Left cardiac atrium (tissue), 4 donors: ENCODE measurements around the gene PAM. TPM values are rescaled to one million over a fixed set of nuclear protein-coding genes. Genes with fewer than 3 reads are reported as not detected.
A peak's percentile ranks its signal among the peaks of the same experiment; 100 is the strongest.

ENCODE experiments used
- ATAC-seq, 2 donors: fragments of 200-7000 bp; cut with Tn5 transposase; one replicate each; pipeline ENCODE4 v1.9.1; 2020; ENCODE audit warnings: mild to moderate bottlenecking in 2 of 2, moderate library complexity in 2 of 2
- DNase-seq: peaks from one replicate; pipeline ENCODE4 v3.0.0-alpha.2; 2020
- intact Hi-C, 2 donors: fragments of 100-400 bp; cut with DNase I; formaldehyde crosslinking; loops; one replicate each; pipeline versions ENCODE4 v1.14.1 to v1.15.1; 2022 to 2023
- total RNA-seq, 2 donors: library from RNA; stranded (reverse); fragmentation: NEBNext Ultra II Directional; extraction: Animal tissue kit (Norgen Biotek cat#: 25700); gene quantifications; one replicate each; pipeline ENCODE4 v1.2.1, GENCODE V29; 2021
- donor health status: DM: no; HTN: yes; CAD: no.
- donor health status: DM: no; HTN: yes; CAD: no; lungs with severe emphysema.
- donor health status: DM: yes; HTN: yes; CAD: no.
- donor health status: Dilated cardiomyopathy.

Gene PAM
- total RNA-seq, 2 donors from 2014 or later, result 2,389 to 3,652 TPM

DNA sequence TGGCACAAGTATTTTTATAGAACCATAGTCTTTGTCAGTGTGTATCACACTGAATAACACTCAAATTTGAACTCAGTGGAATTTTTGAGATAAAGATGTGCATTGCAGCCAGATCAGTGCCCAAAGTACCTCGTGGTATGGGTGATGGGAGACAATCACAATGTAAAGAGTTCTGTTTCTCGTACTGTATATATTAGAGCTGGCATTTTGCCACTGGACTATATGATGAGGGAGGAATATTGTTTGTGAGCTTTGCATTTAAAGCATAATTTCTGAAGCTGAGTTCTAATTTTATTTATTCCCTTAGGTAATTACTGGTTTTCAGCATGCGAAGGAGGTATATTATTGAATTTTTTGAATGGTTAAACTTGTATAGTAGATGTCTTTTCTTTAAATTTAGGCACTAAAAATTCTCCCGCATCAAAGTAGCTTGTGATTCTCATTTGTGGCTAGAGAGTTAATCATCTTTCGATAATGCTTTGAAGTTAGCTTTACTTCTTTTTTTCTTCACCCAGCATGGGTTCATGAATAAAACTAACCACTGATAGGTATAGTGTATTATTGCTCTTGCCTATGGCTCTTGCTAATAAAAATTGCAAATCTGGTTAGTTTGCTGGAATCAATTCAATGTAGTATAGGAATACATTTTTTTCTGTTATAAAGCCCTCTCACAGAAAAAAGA lies 43.1 kb downstream of the PAM start:
- ATAC-seq (no peak), DNase-seq (no peak)
- intact Hi-C loops, result loop anchor here in 1 of 2 donors (5.0 kb wide), 1 partner anchor 69 kb away; no protein-coding TSS in a partner anchor

DNA sequence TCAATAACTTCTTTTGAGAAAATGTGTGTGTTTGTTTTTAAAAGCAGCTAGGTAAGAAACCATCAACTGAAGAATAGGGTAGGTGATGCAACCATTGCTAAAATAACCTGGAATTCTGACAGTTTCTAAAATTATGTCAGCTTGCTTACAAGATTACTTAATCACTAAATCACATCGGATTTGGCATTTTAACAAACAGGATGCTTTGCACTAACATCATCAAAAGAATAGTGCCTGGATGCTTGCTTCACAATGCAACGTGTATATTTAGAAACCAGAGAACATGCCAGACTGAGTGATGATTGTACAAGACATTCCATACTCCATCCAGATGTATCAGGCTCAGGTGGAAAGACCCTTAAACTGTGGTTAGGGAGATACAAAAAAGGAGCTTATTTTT lies 43.9 kb downstream of the PAM start:
- ATAC-seq (peak in 1 of 2 donors; percentile 40), DNase-seq (no peak)
- intact Hi-C loops, result loop anchor here in 1 of 2 donors (5.0 kb wide), 1 partner anchor 68 kb away; no protein-coding TSS in a partner anchor

DNA sequence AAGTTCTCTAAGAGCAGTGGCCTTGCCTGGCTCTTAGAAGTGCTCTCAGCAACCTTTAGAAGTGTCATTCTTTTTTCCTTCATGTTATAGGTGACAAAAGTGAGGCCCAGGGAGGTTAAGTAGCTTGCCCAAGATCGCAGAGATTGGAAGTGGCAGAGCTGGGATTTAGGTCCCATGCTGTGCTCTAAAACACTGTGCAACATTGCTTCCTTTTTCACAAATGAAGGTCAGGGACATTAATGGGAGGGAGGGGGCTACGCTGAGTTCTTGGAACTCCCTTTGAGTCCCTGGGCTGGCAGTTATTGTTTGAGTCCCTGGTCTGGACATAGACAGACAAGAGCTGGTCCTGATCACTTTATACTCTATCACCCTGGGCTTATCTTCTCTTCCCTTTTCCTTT lies 45.3 kb downstream of the PAM start:
- intact Hi-C loops, result no loop called here
- DNase-seq (no peak), ATAC-seq (no peak)

DNA sequence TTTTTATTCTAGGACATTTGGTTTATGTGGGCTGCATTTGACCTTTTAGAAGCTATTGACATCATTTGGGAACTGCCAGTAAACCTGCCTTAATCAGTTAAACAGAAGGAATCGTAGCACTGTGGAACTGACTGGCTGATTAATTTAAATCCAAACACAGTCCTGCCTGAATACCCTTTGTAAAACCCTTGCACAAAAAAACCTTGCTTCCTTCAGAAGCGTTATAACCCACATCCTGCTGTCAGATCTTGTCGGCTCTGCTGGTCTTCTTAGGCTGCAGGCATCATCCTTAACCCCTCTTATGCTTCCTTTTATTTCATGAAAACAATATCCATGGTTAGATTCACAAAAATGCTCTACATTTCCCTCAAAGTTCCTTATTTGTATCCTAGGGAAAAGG lies 46.3 kb downstream of the PAM start:
- ATAC-seq (no peak), DNase-seq (no peak)
- intact Hi-C loops, result no loop called here

DNA sequence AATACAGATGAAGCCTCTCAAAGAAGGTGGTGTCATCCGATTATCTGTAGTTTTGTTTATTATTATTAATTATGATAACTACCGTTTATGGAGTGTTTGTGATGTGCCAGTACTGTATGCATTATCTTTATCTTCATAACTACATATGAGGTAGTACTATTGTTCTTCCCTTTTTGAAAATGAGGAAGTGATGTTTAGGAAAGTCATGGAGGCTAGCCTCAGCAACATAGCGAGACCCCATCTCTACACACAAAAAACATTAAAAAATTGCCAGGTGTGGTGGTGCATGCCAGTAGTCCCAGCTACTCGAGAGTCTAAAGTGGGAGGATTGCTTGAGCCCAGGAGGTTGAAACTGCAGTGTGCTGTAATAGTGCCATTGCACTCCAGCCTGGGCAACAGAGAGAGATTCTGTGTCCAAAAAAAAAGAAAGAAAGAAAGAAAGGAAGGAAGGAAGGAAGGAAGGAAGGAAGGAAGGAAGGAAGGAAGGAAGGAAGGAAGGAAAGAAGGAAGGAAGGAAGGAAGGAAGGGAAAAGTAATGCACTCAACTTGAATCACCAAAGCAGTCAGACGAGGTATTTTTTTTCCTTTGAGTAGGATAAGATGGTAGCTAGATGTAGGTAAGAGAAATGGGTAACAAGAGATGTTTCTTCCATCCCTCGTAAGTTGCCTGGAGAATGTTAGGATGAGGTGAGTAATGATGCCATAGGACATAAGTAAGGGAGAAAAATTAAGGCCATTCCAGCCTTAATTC lies 47.8 kb downstream of the PAM start:
- no peak for ATAC-seq
- intact Hi-C loops, result no loop called here

DNA sequence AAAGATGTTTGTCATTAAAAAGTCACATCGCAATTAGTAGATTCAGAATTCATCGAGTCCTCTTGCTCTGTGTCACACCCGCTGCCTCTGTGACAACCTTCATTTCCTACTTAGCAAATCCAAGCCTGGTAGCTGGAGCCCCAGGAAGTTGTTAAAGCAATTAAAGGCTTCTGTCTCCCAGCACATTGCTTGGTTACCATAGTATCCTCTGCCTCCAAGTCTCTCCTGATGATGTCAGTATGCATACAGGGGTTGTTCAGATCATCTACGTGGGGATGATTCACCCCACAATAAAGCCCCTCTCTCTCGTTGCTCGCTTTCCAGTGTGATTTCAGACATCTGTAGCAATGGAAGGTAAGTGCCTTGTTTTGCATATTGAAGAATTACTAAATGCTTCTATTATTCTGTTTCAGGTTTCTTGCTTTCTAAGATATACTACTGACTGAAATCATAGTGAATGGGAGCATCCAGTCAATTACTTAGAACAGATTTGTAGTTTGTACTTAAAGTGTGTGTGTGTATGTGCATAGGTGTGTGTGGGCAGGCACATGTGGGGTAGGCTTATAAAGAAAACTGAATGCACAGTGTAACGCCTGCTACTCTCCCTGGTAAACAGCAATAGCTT lies 52.9 kb downstream of the PAM start:
- intact Hi-C loops, result no loop called here
- DNase-seq (no peak), ATAC-seq (peak in 1 of 2 donors; percentile 34)

More for the DNA sequence above, 47.8 kb downstream of the PAM start:
- no peak for DNase-seq

DNA sequence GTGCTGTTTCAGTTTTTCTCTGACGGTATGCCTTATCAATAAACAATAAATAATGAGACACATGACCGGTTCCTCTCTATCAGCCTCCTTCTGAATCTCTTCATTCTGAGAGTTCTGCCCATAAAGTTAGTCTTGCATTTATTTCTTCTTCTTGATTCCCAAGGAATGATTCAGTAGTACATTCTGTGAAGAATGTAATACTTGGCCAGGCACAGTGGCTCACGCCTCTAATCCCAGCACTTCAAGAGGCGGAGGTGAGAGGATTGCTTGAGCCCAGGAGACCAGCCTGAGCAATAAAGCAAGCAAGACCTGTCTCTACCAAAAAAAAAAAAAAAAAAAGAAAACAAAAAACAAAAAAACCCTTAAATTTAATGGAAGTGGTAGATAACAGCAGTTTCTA lies 53.9 kb downstream of the PAM start:
- peak; percentile 53 to 68 for ATAC-seq
- intact Hi-C loops, result no loop called here
- DNase-seq, result no peak

DNA sequence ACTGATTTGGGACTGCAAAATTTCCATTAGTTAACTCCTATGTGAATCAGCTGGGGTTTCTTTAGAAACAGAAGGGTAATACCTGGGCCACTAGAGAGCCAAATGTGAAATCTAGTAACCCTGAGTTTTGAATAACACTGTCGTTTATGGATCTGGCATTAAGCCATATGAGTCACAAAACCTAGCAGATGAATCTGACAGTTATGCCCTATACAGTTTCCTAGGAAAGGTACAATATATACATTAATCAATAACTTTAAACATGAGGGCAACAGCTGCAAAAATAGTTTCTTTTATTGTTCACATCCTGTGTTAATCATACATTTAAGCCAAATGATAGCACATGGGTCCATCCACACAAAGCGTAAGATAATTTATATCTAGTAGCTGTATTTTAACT lies 56.9 kb downstream of the PAM start:
- intact Hi-C loops, result no loop called here
- no peak for DNase-seq
- ATAC-seq, result no peak

DNA sequence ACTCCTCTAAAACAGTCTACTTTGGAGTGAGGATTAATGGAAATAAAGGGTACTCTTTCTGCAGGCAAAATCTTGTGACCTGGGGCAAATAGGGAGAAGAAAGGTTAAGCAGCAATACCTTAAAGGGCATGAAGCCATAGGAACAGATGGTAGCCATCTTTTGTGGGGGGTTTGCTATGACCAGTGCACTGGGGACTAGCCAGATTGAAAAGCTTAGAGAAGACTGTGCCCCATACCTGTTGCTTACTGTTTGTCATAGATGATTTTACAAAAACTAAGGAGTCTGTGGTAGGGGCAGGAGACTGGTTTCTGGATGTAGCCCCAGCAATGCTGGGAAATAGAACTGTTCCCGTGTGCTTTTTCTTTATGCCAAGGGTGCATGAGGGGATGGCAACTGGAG lies 58.6 kb downstream of the PAM start:
- ATAC-seq (no peak), DNase-seq (no peak)
- intact Hi-C loops, result no loop called here

DNA sequence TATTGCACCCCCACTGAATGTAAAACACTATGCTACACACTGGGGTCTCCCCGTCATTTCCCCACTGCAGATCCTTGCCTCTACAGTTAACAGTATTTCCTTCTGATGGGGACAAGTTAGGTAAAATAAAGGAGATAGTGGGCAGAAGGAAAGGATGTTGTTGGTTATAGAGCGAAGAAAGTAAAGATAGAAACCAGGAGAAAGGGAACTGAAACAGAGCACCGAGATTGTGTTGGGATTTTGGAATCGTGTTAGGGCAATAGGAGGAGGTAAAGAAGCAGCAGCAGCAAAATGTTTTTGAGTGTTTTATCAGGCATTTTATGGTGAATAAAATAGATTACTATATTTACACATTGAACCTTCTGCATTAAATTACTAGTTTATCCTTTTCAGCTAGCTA lies 60.0 kb downstream of the PAM start:
- no peak for DNase-seq
- ATAC-seq, result no peak
- intact Hi-C loops, result no loop called here

DNA sequence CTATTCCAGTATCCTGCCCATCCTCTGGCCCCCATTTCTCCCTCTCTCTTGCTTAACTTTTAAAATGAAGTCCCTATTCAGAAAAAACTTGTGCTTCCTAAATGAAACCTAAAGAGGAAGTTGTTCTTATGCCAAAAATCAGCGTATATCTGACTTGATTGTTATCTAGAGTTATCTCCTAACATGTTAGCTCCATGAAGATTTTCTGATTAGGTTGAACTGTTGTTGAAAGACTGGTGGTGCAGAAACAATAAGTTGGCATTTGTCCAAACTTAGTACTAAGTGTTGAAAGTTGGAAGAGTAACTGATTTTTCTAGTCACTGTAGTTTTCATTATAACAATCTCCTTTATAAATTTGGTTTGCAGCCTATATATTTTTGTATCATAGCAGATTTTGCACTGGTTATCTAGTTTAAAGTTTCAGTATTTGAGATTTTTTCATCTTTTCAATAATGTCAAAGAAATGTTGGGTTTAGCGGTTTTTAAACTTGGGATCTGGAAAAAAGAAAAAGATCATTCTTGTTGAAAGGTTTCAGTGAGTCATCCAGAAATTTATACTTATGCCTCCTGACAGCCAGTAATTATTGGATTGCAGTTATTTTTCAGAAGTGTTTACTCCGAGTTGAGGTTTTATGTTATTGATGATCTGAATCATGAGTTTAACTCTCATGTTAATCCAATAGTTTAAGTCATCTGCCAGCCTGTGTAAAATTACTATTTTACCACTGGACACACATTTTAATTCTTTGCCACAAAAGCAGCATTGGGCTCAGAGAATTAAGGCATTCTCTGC lies 60.6 kb downstream of the PAM start:
- DNase-seq (no peak), ATAC-seq (no peak)
- intact Hi-C loops, result no loop called here

DNA sequence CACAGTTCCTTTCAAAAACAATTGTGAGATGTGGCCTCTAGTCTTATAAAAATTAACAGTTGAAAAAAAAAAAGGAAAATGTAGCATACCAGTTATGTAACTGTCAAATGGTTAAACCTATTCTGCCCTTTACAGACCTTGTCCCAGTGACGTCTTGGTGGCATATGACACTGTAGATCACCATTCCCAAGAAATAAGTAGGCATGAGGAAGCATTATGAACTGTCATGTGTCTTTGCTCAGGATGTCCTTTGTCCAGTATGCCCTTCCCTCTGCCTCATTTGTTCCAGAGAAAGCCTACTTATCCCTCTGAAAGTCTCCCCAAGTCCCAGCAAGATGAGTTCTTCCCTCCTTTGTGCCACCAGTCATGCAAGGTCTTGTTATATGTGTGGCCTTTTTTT lies 63.2 kb downstream of the PAM start:
- ATAC-seq (no peak), DNase-seq (no peak)
- intact Hi-C loops, result no loop called here

DNA sequence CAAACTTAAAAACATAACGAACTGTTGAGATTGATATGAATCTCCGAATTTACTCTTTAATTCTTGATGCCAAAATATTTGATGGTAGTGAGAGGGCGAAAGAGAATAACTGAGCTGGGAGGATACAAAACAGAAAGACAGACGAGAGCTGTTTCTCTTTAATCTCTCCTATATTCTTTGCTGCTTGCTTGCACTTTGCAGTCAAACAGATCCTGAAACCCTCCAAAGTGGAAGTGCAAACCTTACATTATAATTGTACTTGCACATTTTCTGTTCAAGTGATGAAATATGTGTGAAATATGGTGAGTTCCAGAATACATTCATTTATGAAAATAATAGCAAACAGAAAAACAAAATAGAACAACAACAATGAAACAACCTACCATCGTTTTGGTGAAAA lies 63.8 kb downstream of the PAM start:
- DNase-seq (no peak), ATAC-seq (no peak)
- intact Hi-C loops, result no loop called here

DNA sequence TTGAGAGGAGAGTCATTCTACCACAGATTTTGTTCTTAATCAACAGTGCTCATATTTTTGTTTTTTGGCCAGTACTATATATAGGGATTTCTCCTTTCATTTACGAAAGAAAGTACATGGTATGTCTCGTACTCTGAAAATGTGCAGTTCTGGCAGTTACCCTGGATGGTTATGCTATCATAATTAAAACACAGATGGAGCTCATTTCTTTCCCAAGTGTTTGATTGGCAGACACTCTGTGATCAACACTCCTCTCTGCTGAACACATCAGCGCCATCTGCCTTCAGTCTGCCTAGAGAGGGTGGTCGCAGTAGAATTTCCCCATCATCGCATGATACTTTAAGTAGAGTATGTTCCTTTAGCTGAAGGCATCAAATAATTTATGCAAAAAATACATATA lies 64.5 kb downstream of the PAM start:
- no peak for ATAC-seq
- no peak for DNase-seq
- intact Hi-C loops, result no loop called here

DNA sequence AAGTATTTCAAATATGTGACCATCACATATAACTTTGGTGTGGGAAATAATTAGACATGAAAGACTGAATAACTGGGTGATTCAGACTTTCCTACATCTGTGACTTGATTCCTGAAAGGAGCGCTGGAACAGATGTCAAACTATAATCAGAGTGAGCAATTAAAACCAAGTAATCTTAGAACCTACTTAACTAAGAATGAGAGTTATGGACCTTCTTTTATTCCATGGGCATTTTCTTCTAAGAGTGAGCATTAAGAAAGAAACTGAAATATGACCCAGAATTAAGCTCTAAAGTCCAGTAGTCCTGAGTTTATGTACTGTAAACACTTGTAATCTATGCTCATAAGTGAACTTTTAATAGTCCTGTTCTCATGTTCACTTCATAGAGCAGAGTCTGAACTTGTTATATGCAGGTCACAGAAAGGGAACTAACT lies 68.4 kb downstream of the PAM start:
- intact Hi-C loops, result no loop called here
- DNase-seq (no peak), ATAC-seq (no peak)

DNA sequence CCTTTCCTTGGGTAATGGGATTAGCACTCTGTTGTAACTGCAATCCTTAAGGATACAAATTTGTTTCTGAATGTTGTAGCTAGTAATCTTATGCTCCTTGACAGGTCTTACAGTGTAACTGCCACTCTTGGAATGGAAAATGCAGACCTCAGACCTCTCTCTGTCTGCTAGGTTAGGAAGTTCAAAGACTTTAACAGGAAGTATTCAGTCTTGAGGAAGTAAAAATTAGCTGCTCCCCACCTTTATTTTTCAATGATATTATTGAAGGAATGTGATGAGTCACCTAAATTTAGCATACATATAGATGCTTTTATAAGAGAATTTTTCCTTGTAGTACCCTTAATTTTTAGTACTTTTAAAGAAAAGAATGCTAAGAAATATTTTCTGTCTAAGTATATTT lies 71.5 kb downstream of the PAM start:
- intact Hi-C loops, result no loop called here
- DNase-seq (no peak), ATAC-seq (no peak)

DNA sequence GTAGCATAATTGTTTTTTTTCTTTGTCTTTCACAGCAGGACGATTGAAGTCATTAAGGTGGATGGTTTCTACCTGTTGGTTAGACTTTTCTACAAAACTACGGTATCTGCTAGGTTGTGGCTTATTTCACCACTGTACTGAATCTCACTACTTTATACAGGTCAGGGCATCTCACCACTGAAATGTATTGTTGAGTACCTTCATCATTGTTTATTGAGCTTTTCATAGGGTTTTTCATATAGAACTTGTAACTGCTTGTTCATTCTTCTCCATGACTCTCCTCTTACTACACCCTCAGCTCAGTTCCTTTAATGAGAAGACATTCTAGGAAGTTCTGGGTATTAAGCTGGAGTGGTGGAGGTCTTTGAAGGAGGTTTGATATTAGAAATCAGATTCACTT lies 75.1 kb downstream of the PAM start:
- ATAC-seq, result no peak
- DNase-seq, result no peak
- intact Hi-C loops, result no loop called here

DNA sequence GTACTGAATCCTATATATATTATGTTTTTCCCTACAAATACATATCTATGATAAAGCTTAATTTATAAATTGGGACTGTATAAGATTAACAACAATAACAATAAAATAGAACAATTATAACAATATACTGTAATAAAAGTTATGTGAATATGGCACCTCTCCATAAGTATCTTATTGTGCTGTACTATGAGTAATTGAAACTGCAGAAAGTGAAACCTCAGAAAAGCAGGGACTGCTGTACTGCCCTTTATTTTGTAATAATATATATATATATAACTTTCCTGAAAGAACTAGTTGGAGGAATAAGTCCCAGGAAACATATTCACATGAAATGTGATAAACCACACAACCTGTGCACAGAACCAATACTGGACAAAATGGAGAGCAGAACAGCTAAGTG lies 77.3 kb downstream of the PAM start:
- no peak for DNase-seq
- intact Hi-C loops, result no loop called here
- ATAC-seq, result no peak

DNA sequence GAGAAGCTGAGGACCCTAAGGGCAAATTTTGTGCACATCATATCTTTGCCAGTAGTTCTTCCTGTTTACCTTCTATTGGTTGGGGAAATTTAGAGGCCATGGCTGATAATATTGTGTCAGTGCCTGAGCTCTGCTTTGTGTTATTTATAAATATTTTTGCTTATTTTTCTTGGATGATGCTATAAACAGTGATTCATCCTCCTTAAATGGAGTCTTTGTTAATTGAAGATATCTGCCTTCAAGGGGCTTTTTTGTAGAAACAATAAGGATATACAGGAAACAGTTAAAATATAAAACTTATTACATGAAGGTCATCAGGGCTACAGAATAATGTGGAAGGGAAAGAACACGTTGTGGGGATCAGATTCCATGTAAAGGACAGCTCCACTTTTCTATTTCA lies 78.0 kb downstream of the PAM start:
- intact Hi-C loops, result no loop called here
- no peak for ATAC-seq
- no peak for DNase-seq
